NT2/D1 (cell line): ENCODE measurements around the gene SCARF2.

Experiments
- SUZ12 ChIP-seq: IDR thresholded peaks from 2 replicates; pipeline ENCODE4 v1.6.1; 2011; ENCODE audit not compliant: insufficient read length, insufficient read depth; ENCODE audit errors: extremely low read depth
- YY1 ChIP-seq: IDR thresholded peaks from 2 replicates; pipeline ENCODE4 v1.6.1; 2011; ENCODE audit not compliant: insufficient read length, insufficient read depth
- ZNF274 ChIP-seq: IDR thresholded peaks from 2 replicates; pipeline ENCODE4 v1.6.1; 2011; ENCODE audit warnings: mild to moderate bottlenecking, low read depth, low read length

GRCh38 chr22:20422271-20423007 is 15.2 kb downstream of the SCARF2 start:
- TF ChIP-seq ZNF274 (no peak), YY1 (no peak), SUZ12 (no peak)
